ENCODE measurements around the gene SCPEP1. TPM values are rescaled to one million over a fixed set of nuclear protein-coding genes. Genes with fewer than 3 reads are reported as not detected.
"Not testable (repeated sequence)": the region's sequence is repeated elsewhere in the genome, so short reads cannot be mapped to it uniquely, and the experiment has no call there.

SCPEP1 gene
- total RNA-seq, 4 donors from 2014 or later, result 84.5 to 104 (median 94.1) TPM

DNA sequence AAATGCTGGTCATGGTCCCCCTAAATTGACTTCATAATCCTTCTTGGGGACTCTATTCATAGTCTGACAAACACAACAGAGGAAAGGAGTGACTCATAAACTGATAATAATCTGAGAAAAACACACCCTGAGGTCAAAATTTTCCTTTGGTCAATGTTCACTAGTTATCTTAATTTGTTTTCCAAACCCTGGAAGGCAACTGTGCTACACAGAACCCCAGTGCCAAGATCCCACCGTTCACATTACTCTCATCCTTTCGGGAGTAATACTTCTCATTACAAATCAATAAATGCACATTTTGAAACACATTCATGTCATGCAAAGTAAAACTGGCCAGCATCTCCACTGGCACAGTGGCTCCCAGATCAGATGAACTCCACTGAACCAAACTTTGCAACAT is 40.2 kb upstream of the SCPEP1 start:
- WGBS, 2 donors (ENCODE audit: low coverage in 1 of 2), result 63 to 68% methylated on average over 2 of the region's 2 CpGs
- peak overlapping the region in 2 of 4 donors; percentile 16 to 46 for H3K27ac ChIP-seq

DNA sequence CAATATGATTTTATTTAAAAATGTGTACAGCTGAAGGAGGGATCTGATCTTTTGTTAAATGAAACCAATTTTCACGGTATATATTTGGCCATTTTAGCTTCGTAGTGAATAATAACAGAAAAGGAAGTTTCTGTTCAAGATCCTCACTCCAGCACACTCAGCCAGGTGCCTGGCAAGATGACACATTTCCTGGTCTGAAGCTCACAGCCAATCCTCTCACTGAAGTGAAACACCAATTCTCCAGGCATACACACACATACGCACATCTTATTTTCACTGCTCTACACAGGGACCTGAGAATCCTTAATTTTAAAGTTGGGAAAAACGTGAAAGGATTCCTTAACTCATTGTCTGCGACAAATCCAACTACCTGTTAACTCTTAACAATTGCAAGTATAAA is 39.7 kb upstream of the SCPEP1 start:
- Histone ChIP-seq H3K36me3 (peaks cover 0 to 100% of the 10 kb centered on the region in 2 donors), H3K27ac (peak overlapping the region in 1 of 4 donors; percentile 46)
- ATAC-seq, H3K4me1 ChIP-seq, H3K9me3 ChIP-seq, H3K27me3 ChIP-seq, H3K4me3 ChIP-seq: not testable (repeated sequence)
- 68 to 73% methylated on average over 5 of the region's 5 CpGs for WGBS, 2 donors (ENCODE audit: low coverage in 1 of 2)

More for the DNA sequence above, 40.2 kb upstream of the SCPEP1 start:
- H3K4me1 ChIP-seq, result no peaks in the 10 kb centered on the region
- no peaks in the 10 kb centered on the region for H3K27me3 ChIP-seq
- peaks cover 0 to 100% of the 10 kb centered on the region in 2 donors for H3K36me3 ChIP-seq
- no peak for ATAC-seq
- TF ChIP-seq EP300 (IDR thresholded peaks at IDR 0.05) (no peak), POLR2A (IDR thresholded peaks at IDR 0.05) (no peak)
- H3K9me3 ChIP-seq, result no peaks in the 10 kb centered on the region
- H3K4me3 ChIP-seq, result no peak overlapping the region

DNA sequence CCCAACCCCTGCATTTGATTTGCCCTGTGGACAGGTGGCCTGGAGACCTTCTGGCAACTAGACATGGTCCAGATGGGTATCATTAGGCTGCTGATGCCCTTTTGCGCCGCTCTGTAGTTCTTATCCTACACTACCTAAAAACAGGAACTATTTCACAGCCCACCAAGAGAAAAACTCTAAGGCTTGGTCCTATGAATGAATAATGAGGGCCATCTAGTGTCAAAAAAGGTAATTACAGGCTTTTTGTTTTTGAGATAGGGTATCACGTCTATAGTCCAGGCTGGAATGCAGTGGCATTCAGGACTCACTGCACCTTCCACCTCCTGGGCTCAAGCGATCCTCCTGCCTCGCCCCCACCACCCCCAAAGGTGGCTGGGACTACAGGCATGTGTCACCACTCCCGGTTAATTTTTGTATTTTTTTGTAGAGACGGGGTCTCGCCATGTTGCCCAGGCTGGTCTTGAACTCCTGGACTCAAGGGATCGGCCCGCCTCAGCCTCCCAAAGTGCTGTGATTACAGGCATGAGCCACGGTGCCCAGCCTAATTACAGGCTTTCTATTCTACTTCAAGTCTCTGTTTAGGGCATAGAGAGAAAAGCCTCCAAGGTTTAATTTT is 38.0 kb upstream of the SCPEP1 start:
- peak; percentile 50 for ATAC-seq
- Histone ChIP-seq H3K9me3 (no peaks in the 10 kb centered on the region), H3K4me3 (no peak overlapping the region), H3K4me1 (no peaks in the 10 kb centered on the region), H3K36me3 (peaks cover 0 to 100% of the 10 kb centered on the region in 2 donors), H3K27ac (no peak overlapping the region), H3K27me3 (no peaks in the 10 kb centered on the region)
- WGBS, 2 donors (ENCODE audit: low coverage in 1 of 2), result 30 to 33% methylated on average over 2 to 4 of the region's 11 CpGs
- TF ChIP-seq, protein P1, sequence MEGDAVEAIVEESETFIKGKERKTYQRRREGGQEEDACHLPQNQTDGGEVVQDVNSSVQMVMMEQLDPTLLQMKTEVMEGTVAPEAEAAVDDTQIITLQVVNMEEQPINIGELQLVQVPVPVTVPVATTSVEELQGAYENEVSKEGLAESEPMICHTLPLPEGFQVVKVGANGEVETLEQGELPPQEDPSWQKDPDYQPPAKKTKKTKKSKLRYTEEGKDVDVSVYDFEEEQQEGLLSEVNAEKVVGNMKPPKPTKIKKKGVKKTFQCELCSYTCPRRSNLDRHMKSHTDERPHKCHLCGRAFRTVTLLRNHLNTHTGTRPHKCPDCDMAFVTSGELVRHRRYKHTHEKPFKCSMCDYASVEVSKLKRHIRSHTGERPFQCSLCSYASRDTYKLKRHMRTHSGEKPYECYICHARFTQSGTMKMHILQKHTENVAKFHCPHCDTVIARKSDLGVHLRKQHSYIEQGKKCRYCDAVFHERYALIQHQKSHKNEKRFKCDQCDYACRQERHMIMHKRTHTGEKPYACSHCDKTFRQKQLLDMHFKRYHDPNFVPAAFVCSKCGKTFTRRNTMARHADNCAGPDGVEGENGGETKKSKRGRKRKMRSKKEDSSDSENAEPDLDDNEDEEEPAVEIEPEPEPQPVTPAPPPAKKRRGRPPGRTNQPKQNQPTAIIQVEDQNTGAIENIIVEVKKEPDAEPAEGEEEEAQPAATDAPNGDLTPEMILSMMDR (IDR thresholded peaks at IDR 0.05), result peak; percentile 41 to 78 (median 59)
- no peak for TF ChIP-seq POLR2AphosphoS5 (IDR thresholded peaks at IDR 0.05)

DNA sequence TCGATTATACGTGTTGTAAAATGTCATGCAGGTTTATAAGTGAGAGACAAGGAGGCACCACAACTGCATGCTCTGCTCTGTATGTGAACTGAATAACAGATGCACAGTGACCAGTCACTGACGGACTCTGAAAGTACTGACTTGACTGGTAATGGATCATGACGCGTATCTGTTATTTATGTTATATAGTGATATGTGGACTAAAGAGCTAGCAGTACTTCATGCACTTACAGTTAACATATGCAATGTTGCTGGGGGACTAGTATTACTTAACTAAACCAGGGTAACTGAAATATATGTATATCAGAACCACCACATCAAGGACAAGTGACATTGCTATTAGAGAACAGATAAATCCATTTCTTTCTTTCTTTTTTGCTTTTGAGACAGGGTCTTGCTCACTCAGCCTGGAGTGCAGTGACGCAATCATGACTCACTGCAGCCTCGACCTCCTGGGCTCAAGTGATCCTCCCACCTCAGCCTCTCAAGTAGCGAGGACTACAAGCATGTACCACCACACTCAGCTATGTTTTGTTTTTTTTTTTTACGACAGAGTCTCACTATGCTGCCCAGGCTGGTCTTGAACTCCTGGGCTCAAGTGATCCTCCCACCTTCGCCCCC is 34.3 kb upstream of the SCPEP1 start:
- Histone ChIP-seq H3K4me3 (no peak overlapping the region), H3K9me3 (no peaks in the 10 kb centered on the region), H3K27ac (no peak overlapping the region), H3K27me3 (no peaks in the 10 kb centered on the region), H3K36me3 (peaks cover 0 to 99% of the 10 kb centered on the region in 2 donors), H3K4me1 (no peaks in the 10 kb centered on the region)
- 86 to 87% methylated on average over 8 of the region's 10 CpGs for WGBS, 2 donors (ENCODE audit: low coverage in 1 of 2)
- TF ChIP-seq, protein P1 (IDR thresholded peaks at IDR 0.05), result no peak
- TF ChIP-seq EP300 (IDR thresholded peaks at IDR 0.05) (no peak), POLR2AphosphoS5 (IDR thresholded peaks at IDR 0.05) (no peak), POLR2A (IDR thresholded peaks at IDR 0.05) (no peak)
- no peak for ATAC-seq

GRCh38 chr17:56945938-56946505 is 31.9 kb upstream of the SCPEP1 start:
- no peak for ATAC-seq
- H3K9me3 ChIP-seq, result no peaks in the 10 kb centered on the region
- no peak overlapping the region for H3K27ac ChIP-seq
- peaks cover 0 to 94% of the 10 kb centered on the region in 2 donors for H3K36me3 ChIP-seq
- 89 to 100% methylated on average over 3 of the region's 3 CpGs for WGBS, 2 donors (ENCODE audit: low coverage in 1 of 2)
- H3K4me3 ChIP-seq, result no peak overlapping the region
- H3K4me1 ChIP-seq, result no peaks in the 10 kb centered on the region
- TF ChIP-seq POLR2A (IDR thresholded peaks at IDR 0.05), result no peak
- TF ChIP-seq POLR2AphosphoS5 (IDR thresholded peaks at IDR 0.05), result no peak
- no peak for TF ChIP-seq EP300 (IDR thresholded peaks at IDR 0.05)
- TF ChIP-seq, protein P1 (IDR thresholded peaks at IDR 0.05), result no peak
- no peaks in the 10 kb centered on the region for H3K27me3 ChIP-seq

DNA sequence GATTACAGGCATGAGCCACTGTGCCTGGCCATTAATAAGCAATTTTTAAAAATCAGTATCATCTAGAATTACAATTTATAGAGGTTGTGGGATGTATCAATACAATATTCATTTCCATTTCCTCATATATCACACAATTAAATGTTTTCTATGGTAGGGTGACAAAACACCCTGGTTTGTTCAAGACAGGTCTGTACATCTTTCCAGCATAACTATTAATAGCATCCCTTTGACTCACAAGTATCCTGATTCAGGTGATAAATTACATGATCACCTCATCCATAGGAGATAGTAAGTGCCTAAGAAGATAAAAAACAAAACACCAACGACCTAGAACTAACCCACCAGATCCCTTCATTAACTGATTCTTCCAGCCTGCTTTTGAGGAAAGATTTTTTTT is 30.2 kb upstream of the SCPEP1 start:
- Histone ChIP-seq H3K9me3 (no peaks in the 10 kb centered on the region), H3K36me3 (peaks cover 0 to 77% of the 10 kb centered on the region in 2 donors), H3K4me3 (no peak overlapping the region), H3K27me3 (no peaks in the 10 kb centered on the region), H3K27ac (no peak overlapping the region), H3K4me1 (no peaks in the 10 kb centered on the region)
- no peak for ATAC-seq
- 50 to 79% methylated on average over 1 of the region's 1 CpG for WGBS, 2 donors (ENCODE audit: low coverage in 1 of 2)
- TF ChIP-seq POLR2A (IDR thresholded peaks at IDR 0.05) (no peak), POLR2AphosphoS5 (IDR thresholded peaks at IDR 0.05) (no peak), EP300 (IDR thresholded peaks at IDR 0.05) (no peak)
- TF ChIP-seq, protein P1 (IDR thresholded peaks at IDR 0.05), result no peak
